Measurements from ENCODE around the gene AK8. TPM values are rescaled to one million over a fixed set of nuclear protein-coding genes. Genes with fewer than 3 reads are reported as not detected.

The AK8 gene
- total and polyA plus RNA-seq, 9 of the 15 experiments (the other 6 are each of a cell fraction or from before 2014, with no cell fraction given), result 0.06 to 0.37 TPM; not detected in 7

DNA sequence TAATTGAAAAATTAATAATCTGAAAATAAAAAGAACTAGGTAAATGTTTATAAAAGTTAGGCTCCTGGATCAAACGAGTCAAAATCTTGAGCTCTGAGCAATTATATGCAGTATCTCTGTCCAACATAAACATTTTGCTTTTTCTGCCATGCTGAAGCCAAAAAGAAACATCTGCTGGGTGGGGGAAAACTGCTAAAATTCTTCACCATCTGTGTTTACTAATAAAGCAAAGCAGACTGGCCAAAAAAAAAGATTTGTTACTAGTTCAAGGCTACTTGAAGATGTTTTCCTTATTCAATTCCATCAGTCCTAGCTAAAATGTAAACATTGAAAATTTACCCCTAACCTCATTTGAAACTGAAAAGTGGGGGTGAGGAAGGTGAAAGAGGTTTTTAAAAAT lies 178.1 kb downstream of the AK8 start (continued):
- TF ChIP-seq MBD1 (CRISPR knock-in tag; IDR thresholded peaks at IDR 0.05) (no peak), ZNF766 (CRISPR knock-in tag; conservative IDR thresholded peaks at IDR 0.05) (no peak), NFATC3 (IDR thresholded peaks at IDR 0.05) (no peak), HDGF (IDR thresholded peaks at IDR 0.05) (no peak), TAL1 (IDR thresholded peaks at IDR 0.05) (no peak)

DNA sequence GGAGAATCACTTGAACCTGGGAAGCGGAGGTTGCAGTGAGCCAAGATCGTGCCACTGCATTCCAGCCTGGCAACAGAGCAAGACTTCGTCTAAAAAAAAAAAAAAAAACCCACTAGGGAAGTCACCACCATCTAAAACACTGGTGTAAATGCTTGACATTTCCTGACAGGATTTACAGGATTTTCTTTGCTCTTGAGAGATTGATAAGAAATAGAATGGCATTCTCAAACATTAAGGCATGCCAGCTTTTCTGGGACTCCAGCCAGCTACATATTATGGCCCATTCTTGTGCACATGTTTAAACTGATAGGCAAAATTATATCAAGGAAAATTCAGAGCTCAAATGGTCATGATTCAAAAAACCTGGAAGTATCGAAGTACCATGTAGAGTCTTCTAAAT lies 179.1 kb downstream of the AK8 start:
- no peaks in the 10 kb centered on the region for H3K9me1 ChIP-seq (ENCODE audit: control insufficient read depth, insufficient read depth, low read length)
- in situ Hi-C loops (cut with MboI) (no loop called here), intact Hi-C loops (cut with micrococcal nuclease) (loop anchor here (10.0 kb wide), 1 partner anchor 96 kb away; no protein-coding TSS in a partner anchor)
- peaks cover 4% of the 10 kb centered on the region; the same call in 1 of the 2 replicates for H3K9me3 ChIP-seq (replicated peaks; ENCODE audit: control insufficient read depth, insufficient read depth, low read depth, low read length)
- no peaks in the 10 kb centered on the region for H3K36me3 ChIP-seq (ENCODE audit: control insufficient read depth, insufficient read depth, low read length)
- ATAC-seq, result no peak
- no peak overlapping the region for H3K27ac ChIP-seq (ENCODE audit: extremely low read depth, low read depth, low read length)
- H3K4me2 ChIP-seq (ENCODE audit: insufficient read depth, low read length), result no peak overlapping the region
- no peaks in the 10 kb centered on the region for H3K4me1 ChIP-seq (replicated peaks in 1 of 2; ENCODE audit: control insufficient read depth in 2 of 2, insufficient read depth in 2 of 2, low read length in 2 of 2)
- ChIA-PET POLR2A (interaction anchor here (0.9 kb wide), 1 partner anchor 10 kb away, joined by 4 read pairs; no protein-coding TSS in a partner anchor), CTCF (ENCODE audit: low intra/inter-chr PET ratio) (no interaction called here)
- no peak overlapping the region for H3K9ac ChIP-seq (ENCODE audit: insufficient read depth in 1 of 2, low read depth in 2 of 2, low read length in 2 of 2)
- FAIRE-seq, result no peak
- 16% methylated on average over 3 of the region's 4 CpGs for WGBS (ENCODE audit: insufficient coverage, low coverage, missing lambda C conversion rate)
- BruUV-seq (replicated peaks), result no TSS peak
- H2AFZ ChIP-seq (ENCODE audit: low read depth, low read length), result no peak overlapping the region
- TF ChIP-seq MTF1 (CRISPR knock-in tag; IDR thresholded peaks at IDR 0.05; ENCODE audit: borderline replicate concordance), result no peak
- TF ChIP-seq, protein P1, sequence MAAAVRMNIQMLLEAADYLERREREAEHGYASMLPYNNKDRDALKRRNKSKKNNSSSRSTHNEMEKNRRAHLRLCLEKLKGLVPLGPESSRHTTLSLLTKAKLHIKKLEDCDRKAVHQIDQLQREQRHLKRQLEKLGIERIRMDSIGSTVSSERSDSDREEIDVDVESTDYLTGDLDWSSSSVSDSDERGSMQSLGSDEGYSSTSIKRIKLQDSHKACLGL (CRISPR knock-in tag; IDR thresholded peaks at IDR 0.05; ENCODE audit: borderline replicate concordance, poor library complexity, severe bottlenecking), result no peak
- no peak for TF ChIP-seq SMARCE1 (IDR thresholded peaks at IDR 0.05)
- TF ChIP-seq ZNF134 (CRISPR knock-in tag; conservative IDR thresholded peaks at IDR 0.05), result no peak
- TF ChIP-seq NFXL1 (CRISPR knock-in tag; IDR thresholded peaks at IDR 0.05), result no peak
- no peak for TF ChIP-seq GTF2E2 (tag; IDR thresholded peaks at IDR 0.05)
- TF ChIP-seq ZNF12 (CRISPR knock-in tag; IDR thresholded peaks at IDR 0.05), result no peak
- no peak for TF ChIP-seq EP400 (IDR thresholded peaks at IDR 0.05)
- TF ChIP-seq ZNF655 (CRISPR knock-in tag; IDR thresholded peaks at IDR 0.05), result no peak
- no peak for TF ChIP-seq ETV6 (IDR thresholded peaks at IDR 0.05; ENCODE audit: borderline replicate concordance in 1 of 2, low read depth in 2 of 2, low read length in 1 of 2)
- no peak for TF ChIP-seq ETV6 (CRISPR knock-in tag; IDR thresholded peaks at IDR 0.05; ENCODE audit: borderline replicate concordance)
- no peak for TF ChIP-seq FOXK2 (conservative IDR thresholded peaks at IDR 0.05 in 1 of 2, IDR thresholded peaks at IDR 0.05 in 1 of 2; ENCODE audit: low read depth in 2 of 2)
- no peaks in the 10 kb centered on the region for H3K79me2 ChIP-seq (ENCODE audit: control insufficient read depth, insufficient read depth, low read length)
- no peaks in the 10 kb centered on the region for H4K20me1 ChIP-seq (replicated peaks; ENCODE audit: control insufficient read depth, insufficient read depth, low read length)
- H3K4me3 ChIP-seq, result no peak overlapping the region
- H3K27me3 ChIP-seq (ENCODE audit: control insufficient read depth in 2 of 2, insufficient read depth in 2 of 2, low read length in 2 of 2), result no peaks in the 10 kb centered on the region; a peak in 1 of 5 replicates
- DNase-seq (ENCODE audit: extremely low read depth in 1 of 4, low spot score in 3 of 4), result no peak

Measured in K562 (cell line).